H1 (cell line): ENCODE measurements around the gene GFY. TPM values are rescaled to one million over a fixed set of nuclear protein-coding genes. Genes with fewer than 3 reads are reported as not detected.
A peak's percentile ranks its signal among the peaks of the same experiment; 100 is the strongest.

ENCODE experiments used
- CTCF ChIA-PET: fragments of 300-600 bp; sonication (Branson Sonifier 250); formaldehyde crosslinking; loops from one replicate; lab custom pipeline; 2021; ENCODE audit not compliant: partially characterized antibody; lab: Charles Lee
- POLR2A ChIA-PET: fragments of 300-600 bp; sonication (Branson Sonifier 250); formaldehyde crosslinking; loops from one replicate; lab custom pipeline; 2021; ENCODE audit warnings: inconsistent platforms; ENCODE audit not compliant: partially characterized antibody; lab: Charles Lee
- DNase-seq, 2 experiments: peaks; one replicate each; pipeline versions ENCODE4 v3.0.0 to v3.0.0-alpha.2; 2010 to 2022; ENCODE audit warnings: low spot score in 2 of 2, low read depth in 1 of 2, mixed read lengths in 1 of 2
- FAIRE-seq: peaks from 2 replicates; lab custom pipeline; 2011; peaks lifted over from hg19 to GRCh38; lab: Jason Lieb, UNC
- H2AFZ ChIP-seq: 2 replicates; pipeline ENCODE4 v1.8.1; 2012; ENCODE audit warnings: low read length, inconsistent platforms
- H2AK5ac ChIP-seq: 2 replicates; pipeline ENCODE4 v1.6.1; 2013; ENCODE audit warnings: low read depth, low read length
- H2BK120ac ChIP-seq: replicated peaks from 2 replicates; pipeline ENCODE3; 2013; ENCODE audit warnings: low read depth, low read length, inconsistent platforms
- H2BK12ac ChIP-seq: 2 replicates; pipeline ENCODE4 v1.6.1; 2013; ENCODE audit warnings: low read depth, low read length
- H2BK15ac ChIP-seq: 2 replicates; pipeline ENCODE4 v1.6.1; 2013; ENCODE audit warnings: low read length
- H2BK20ac ChIP-seq: 2 replicates; pipeline ENCODE4 v1.6.1; 2013; ENCODE audit warnings: low read length
- H2BK5ac ChIP-seq: 2 replicates; pipeline ENCODE4 v1.6.1; 2013; ENCODE audit warnings: low read depth, low read length
- H3K14ac ChIP-seq: 2 replicates; pipeline ENCODE4 v1.6.1; 2013; ENCODE audit warnings: inconsistent platforms; ENCODE audit not compliant: insufficient read length
- H3K18ac ChIP-seq: 2 replicates; pipeline ENCODE4 v1.6.1; 2013; ENCODE audit warnings: low read length; ENCODE audit errors: extremely low read depth
- H3K23ac ChIP-seq: 2 replicates; pipeline ENCODE4 v1.6.1; 2013; ENCODE audit warnings: inconsistent platforms; ENCODE audit not compliant: insufficient read length
- H3K23me2 ChIP-seq: 2 replicates; pipeline ENCODE4 v1.6.1; 2013; ENCODE audit warnings: low read depth, low read length
- H3K27ac ChIP-seq: 2 replicates; pipeline ENCODE4 v1.6.1; 2011; ENCODE audit warnings: low read depth, low read length, inconsistent platforms
- H3K27me3 ChIP-seq, 4 experiments: replicated peaks in 1 of 4; 1 replicate in 1 of 4; 2 replicates in 3 of 4; pipeline versions ENCODE4 v1.6.1 to v1.8.1; 2011 to 2013; ENCODE audit warnings: low read length in 3 of 4, mild to moderate bottlenecking in 3 of 4, inconsistent platforms in 2 of 4, mixed read lengths in 2 of 4, moderate library complexity in 1 of 4; ENCODE audit not compliant: control insufficient read depth in 3 of 4, insufficient read depth in 3 of 4; ENCODE audit errors: extremely low read depth in 1 of 4
- H3K36me3 ChIP-seq, 4 experiments: 2 replicates each; pipeline versions ENCODE4 v1.6.1 to v1.8.1; 2011 to 2013; ENCODE audit warnings: mild to moderate bottlenecking in 4 of 4, low read length in 3 of 4, moderate library complexity in 2 of 4, control low read depth in 1 of 4, inconsistent platforms in 1 of 4; ENCODE audit not compliant: insufficient read depth in 4 of 4, control insufficient read depth in 2 of 4
- H3K4ac ChIP-seq: replicated peaks from 2 replicates; pipeline ENCODE3; 2013; ENCODE audit warnings: low read length, low read depth, mixed read lengths, inconsistent platforms; ENCODE audit not compliant: insufficient read length
- H3K4me1 ChIP-seq, 4 experiments: replicated peaks in 1 of 4; 1 replicate in 1 of 4; 2 replicates in 3 of 4; pipeline versions ENCODE4 v1.6.1 to v1.8.1; 2011 to 2013; ENCODE audit warnings: low read length in 3 of 4, inconsistent platforms in 2 of 4, mixed read lengths in 1 of 4; ENCODE audit not compliant: insufficient read depth in 4 of 4, control insufficient read depth in 3 of 4
- H3K4me2 ChIP-seq, 2 experiments: 2 replicates each; pipeline versions ENCODE4 v1.6.1 to v1.8.1; 2011 to 2013; ENCODE audit warnings: low read depth in 2 of 2, low read length in 2 of 2, control low read depth in 1 of 2, inconsistent platforms in 1 of 2, mild to moderate bottlenecking in 1 of 2; ENCODE audit not compliant: insufficient read depth in 1 of 2
- H3K4me3 ChIP-seq, 4 experiments: fragments of 200-600, 300-600 bp in 1 of 4; sonication (generic), shearing (Covaris generic), sonication (Bioruptor Twin) in 1 of 4; 2 replicates each; pipeline versions ENCODE4 v1.5.1 to v1.8.1; 2011 to 2016; ENCODE audit warnings: low read length in 4 of 4, low read depth in 3 of 4, control low read depth in 2 of 4, inconsistent platforms in 2 of 4, mild to moderate bottlenecking in 2 of 4, mixed read lengths in 1 of 4, moderate library complexity in 1 of 4; ENCODE audit not compliant: insufficient read depth in 2 of 4; ENCODE audit errors: extremely low read depth in 1 of 4
- H3K56ac ChIP-seq: replicated peaks from 2 replicates; pipeline ENCODE3; 2013; ENCODE audit warnings: low read depth, mild to moderate bottlenecking, mixed read lengths, low read length, inconsistent platforms; ENCODE audit not compliant: insufficient read length
- H3K79me1 ChIP-seq: 2 replicates; pipeline ENCODE4 v1.6.1; 2013; ENCODE audit warnings: low read depth, low read length, control low read depth
- H3K79me2 ChIP-seq, 2 experiments: 2 replicates each; pipeline versions ENCODE4 v1.6.1 to v1.8.1; 2012 to 2013; ENCODE audit warnings: low read length in 2 of 2, mild to moderate bottlenecking in 2 of 2, inconsistent platforms in 1 of 2; ENCODE audit not compliant: insufficient read depth in 2 of 2, control insufficient read depth in 1 of 2
- H3K9ac ChIP-seq, 4 experiments: replicated peaks in 1 of 4; 1 replicate in 1 of 4; 2 replicates in 3 of 4; pipeline versions ENCODE4 v1.6.1 to v1.8.1; 2011 to 2013; ENCODE audit warnings: low read depth in 3 of 4, low read length in 3 of 4, control low read depth in 2 of 4, mild to moderate bottlenecking in 2 of 4, moderate library complexity in 2 of 4, inconsistent platforms in 1 of 4; ENCODE audit errors: extremely low read depth in 1 of 4
- H3K9me3 ChIP-seq, 2 experiments: 2 replicates each; pipeline versions ENCODE4 v1.6.1 to v1.8.1; 2012 to 2013; ENCODE audit warnings: mild to moderate bottlenecking in 2 of 2, moderate library complexity in 2 of 2, control low read depth in 1 of 2, inconsistent platforms in 1 of 2, low read depth in 1 of 2, low read length in 1 of 2, mixed read lengths in 1 of 2; ENCODE audit not compliant: insufficient read depth in 2 of 2
- H4K20me1 ChIP-seq, 2 experiments: replicated peaks in 1 of 2; 2 replicates each; pipeline versions ENCODE3 to v1.8.1; 2011 to 2013; ENCODE audit warnings: inconsistent platforms in 2 of 2, low read length in 2 of 2, mild to moderate bottlenecking in 1 of 2; ENCODE audit not compliant: insufficient read depth in 2 of 2, control insufficient read depth in 1 of 2
- H4K5ac ChIP-seq: 2 replicates; pipeline ENCODE4 v1.6.1; 2013; ENCODE audit warnings: low read length, low read depth, mixed read lengths, inconsistent platforms; ENCODE audit not compliant: insufficient read length
- H4K8ac ChIP-seq: 2 replicates; pipeline ENCODE4 v1.8.0; 2013; ENCODE audit warnings: mild to moderate bottlenecking, moderate library complexity, low read length, inconsistent platforms; ENCODE audit not compliant: insufficient read depth; ENCODE audit errors: extremely low read depth
- H4K91ac ChIP-seq: replicated peaks from 2 replicates; pipeline ENCODE3; 2013; ENCODE audit warnings: low read length, mixed read lengths, inconsistent platforms; ENCODE audit not compliant: insufficient read length
- CBX8 ChIP-seq: fragments of 300-800, 300-1000 bp; sonication (generic); IDR thresholded peaks from 2 replicates; pipeline ENCODE4 v1.7.1; 2016; ENCODE audit warnings: low read depth, low read length, borderline replicate concordance
- CTCF ChIP-seq, 3 experiments: IDR thresholded peaks; 1 replicate in 2 of 3; 2 replicates in 1 of 3; pipeline versions ENCODE4 v1.5.1 to v1.6.1; 2011; ENCODE audit warnings: low read length in 3 of 3, mild to moderate bottlenecking in 3 of 3, inconsistent platforms in 2 of 3, low read depth in 1 of 3, moderate library complexity in 1 of 3; ENCODE audit not compliant: insufficient read depth in 1 of 3; ENCODE audit errors: control extremely low read depth in 1 of 3
- EP300 ChIP-seq, 2 experiments: IDR thresholded peaks; 1 replicate in 1 of 2; 2 replicates in 1 of 2; pipeline ENCODE4 v1.6.1; 2011 to 2012; ENCODE audit warnings: low read depth in 2 of 2, low read length in 2 of 2, mild to moderate bottlenecking in 2 of 2, borderline replicate concordance in 1 of 2, inconsistent platforms in 1 of 2, moderate library complexity in 1 of 2
- JUN ChIP-seq: IDR thresholded peaks from 2 replicates; pipeline ENCODE4 v1.6.1; 2011; ENCODE audit warnings: low read depth, mild to moderate bottlenecking, improper control_type of control experiment, low read length
- POLR2A ChIP-seq, 2 experiments: IDR thresholded peaks; 1 replicate in 1 of 2; 2 replicates in 1 of 2; pipeline ENCODE4 v1.6.1; 2011; ENCODE audit warnings: low read depth in 2 of 2, low read length in 2 of 2, mild to moderate bottlenecking in 2 of 2; ENCODE audit errors: control extremely low read depth in 1 of 2
- SP4 ChIP-seq: IDR thresholded peaks from 2 replicates; pipeline ENCODE4 v1.6.1; 2012; ENCODE audit warnings: low read length, inconsistent platforms
- TAF7 ChIP-seq: optimal IDR thresholded peaks from 2 replicates; pipeline ENCODE3; 2011; ENCODE audit warnings: low read depth, mild to moderate bottlenecking, inconsistent platforms, low read length, moderate library complexity, borderline replicate concordance
- WGBS, 2 experiments: shearing (Covaris generic) in 1 of 2; methylation state at CpG; one replicate each; pipeline versions ENCODE4 v1.1.6 to v1.1.7; 2013 to 2015; ENCODE audit warnings: low lambda C conversion rate in 2 of 2, mixed read lengths in 2 of 2, inconsistent platforms in 1 of 2, low coverage in 1 of 2, missing lambda C conversion rate in 1 of 2; ENCODE audit not compliant: insufficient replicate concordance in 2 of 2, insufficient coverage in 1 of 2, insufficient read length in 1 of 2; ENCODE audit errors: extremely low coverage in 1 of 2, missing lambda C conversion rate in 1 of 2; 5-methylcytosine and 5-hydroxymethylcytosine counted together
- polyA plus RNA-seq, 7 experiments: library from polyadenylated mRNA; depleted of rRNA in 3 of 7; stranded (reverse) in 5 of 7; unstranded in 2 of 7; fragments of >200 nt in 5 of 7; fragments of 200-250 nt in 2 of 7; gene quantifications; 1 replicate in 5 of 7; 2 replicates in 1 of 7; 4 replicates in 1 of 7; pipeline versions ENCODE4 v1.2.1 to v1.2.3, GENCODE V29; 2011 to 2013; ENCODE audit warnings: missing spikeins in 2 of 7, mixed read lengths in 2 of 7
- total RNA-seq: library from RNA; stranded (reverse); fragmentation: NEBNext Ultra II Directional; extraction: Animal tissue kit (Norgen Biotek cat#: 25700); gene quantifications from 2 replicates; pipeline ENCODE4 v1.2.1, GENCODE V29; 2021

Gene GFY
- total and polyA plus RNA-seq, 2 of the 8 experiments (the other 6 are each of a cell fraction or from before 2014, with no cell fraction given), result 0.68 to 0.93 TPM

- H3K23me2 ChIP-seq, result no peaks in the 10 kb centered on the region
- no peak overlapping the region for H3K56ac ChIP-seq
- H2BK5ac ChIP-seq, result no peak overlapping the region
- no peak overlapping the region for H3K27ac ChIP-seq
- no peaks in the 10 kb centered on the region for H4K20me1 ChIP-seq
- H3K79me1 ChIP-seq, result no peaks in the 10 kb centered on the region; the same call in 1 of the 2 replicates
- no peak overlapping the region for H3K4me3 ChIP-seq
- ChIA-PET CTCF (interaction anchor here (4.8 kb wide), 1 partner anchor 11 kb away, joined by 28 read pairs; the partner anchor contains the start of gene FLT3LG), POLR2A (no interaction called here)
- WGBS, 2 experiments, result 92% methylated on average over 33 of the region's 37 CpGs; no CpG with 5 or more reads in 1 of the 2 experiments
- FAIRE-seq (no peak), DNase-seq (no peak)
- no peak overlapping the region for H3K4me2 ChIP-seq
- no peak overlapping the region for H3K4ac ChIP-seq
- H3K14ac ChIP-seq, result no peak overlapping the region
- H2BK20ac ChIP-seq, result no peak overlapping the region
- no peak overlapping the region for H2BK15ac ChIP-seq
- no peak overlapping the region for H3K23ac ChIP-seq
- no peaks in the 10 kb centered on the region for H3K79me2 ChIP-seq
- no peak overlapping the region for H2AK5ac ChIP-seq
- no peak overlapping the region for H2AFZ ChIP-seq
- H3K36me3 ChIP-seq, result peaks cover 0 to 12% (median 6%) of the 10 kb centered on the region in 4 experiments; a peak in 4 of 8 replicates
- no peak overlapping the region for H4K5ac ChIP-seq
- H3K9me3 ChIP-seq, result no peaks in the 10 kb centered on the region
- H3K9ac ChIP-seq, result no peak overlapping the region
- no peaks in the 10 kb centered on the region for H3K27me3 ChIP-seq
- H4K91ac ChIP-seq, result no peak overlapping the region
- no peak overlapping the region for H4K8ac ChIP-seq
- H3K4me1 ChIP-seq, result no peaks in the 10 kb centered on the region
- no peak overlapping the region for H2BK120ac ChIP-seq
- 0 out of 2 replicates have a peak overlapping the region, but pooled peaks have one; percentile 27 for H2BK12ac ChIP-seq
- H3K18ac ChIP-seq, result no peak overlapping the region
- TF ChIP-seq JUN, result no peak
- TF ChIP-seq SP4, result no peak
- no peak for TF ChIP-seq EP300 (IDR thresholded peaks at IDR 0.05; ENCODE audit: borderline replicate concordance in 1 of 2, low read depth in 2 of 2, low read length in 2 of 2)
- no peak for TF ChIP-seq CTCF (IDR thresholded peaks at IDR 0.05; ENCODE audit: control extremely low read depth in 1 of 3, insufficient read depth in 1 of 3, low read depth in 1 of 3, low read length in 3 of 3)
- no peak for TF ChIP-seq TAF7
- no peak for TF ChIP-seq POLR2A (IDR thresholded peaks at IDR 0.05; ENCODE audit: control extremely low read depth in 1 of 2, low read depth in 2 of 2, low read length in 2 of 2)
- TF ChIP-seq CBX8, result no peak
These were observed 36.5 kb downstream of the GFY start for GRCh38 chr19:49461656-49462055.
